ENCODE measurements around the gene GAN.

DNA sequence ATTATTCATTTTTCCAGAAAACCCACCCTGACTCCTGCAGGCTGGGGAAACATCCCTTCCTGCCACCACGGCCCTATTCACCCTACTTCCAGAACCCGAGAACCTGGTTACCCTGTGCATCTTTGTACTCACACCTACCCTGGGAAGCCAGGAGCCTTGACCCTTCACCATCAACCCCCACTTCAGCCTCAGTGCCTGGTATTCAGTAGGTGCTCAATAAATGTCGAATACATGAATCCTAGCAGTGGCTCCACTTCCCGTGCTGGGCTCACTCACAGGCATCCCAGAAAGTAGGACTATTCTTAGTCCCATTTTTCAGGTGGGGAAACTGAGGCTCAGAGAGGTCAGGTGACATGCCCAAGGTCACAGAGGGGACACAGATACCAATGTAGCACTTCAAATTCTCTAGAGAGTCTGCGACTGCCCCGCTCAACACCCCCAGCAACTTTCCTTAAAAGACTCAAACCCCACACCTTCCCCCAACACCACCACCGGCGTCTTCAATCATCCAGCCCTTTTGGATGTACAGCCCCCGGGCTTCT, 93.7 kb downstream of the GAN start:
- TF ChIP-seq POLR2A (IDR thresholded peaks at IDR 0.05; ENCODE audit: low read depth, low read length) (no peak), POLR2AphosphoS5 (IDR thresholded peaks at IDR 0.05; ENCODE audit: low read depth, low read length) (no peak), TAF1 (IDR thresholded peaks at IDR 0.05; ENCODE audit: borderline replicate concordance, low read depth, low read length) (no peak)
